Measurements from ENCODE around the gene OSTM1.
"Not testable (repeated sequence)": the region's sequence is repeated elsewhere in the genome, so short reads cannot be mapped to it uniquely, and the experiment has no call there.

Gene OSTM1

DNA sequence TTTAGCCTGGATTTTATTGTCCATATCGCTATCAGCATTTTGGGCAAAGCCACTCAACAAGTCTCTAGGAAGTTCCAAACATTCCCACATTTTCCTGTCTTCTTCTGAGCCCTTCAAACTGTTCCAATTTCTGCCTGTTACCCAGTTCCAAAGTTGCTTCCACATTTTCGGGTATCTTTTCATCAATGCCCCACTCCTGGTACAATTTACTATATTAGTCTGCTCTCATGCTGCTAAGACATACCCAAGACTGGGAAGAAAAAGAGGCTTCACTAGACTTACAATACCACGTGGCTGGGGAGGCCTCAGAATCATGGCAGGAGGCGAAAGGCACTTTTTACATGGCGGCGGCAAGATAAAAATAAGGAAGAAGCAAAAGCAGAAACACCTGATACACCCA, 58.3 kb downstream of the OSTM1 start:
- DNase-seq: not testable (repeated sequence)

DNA sequence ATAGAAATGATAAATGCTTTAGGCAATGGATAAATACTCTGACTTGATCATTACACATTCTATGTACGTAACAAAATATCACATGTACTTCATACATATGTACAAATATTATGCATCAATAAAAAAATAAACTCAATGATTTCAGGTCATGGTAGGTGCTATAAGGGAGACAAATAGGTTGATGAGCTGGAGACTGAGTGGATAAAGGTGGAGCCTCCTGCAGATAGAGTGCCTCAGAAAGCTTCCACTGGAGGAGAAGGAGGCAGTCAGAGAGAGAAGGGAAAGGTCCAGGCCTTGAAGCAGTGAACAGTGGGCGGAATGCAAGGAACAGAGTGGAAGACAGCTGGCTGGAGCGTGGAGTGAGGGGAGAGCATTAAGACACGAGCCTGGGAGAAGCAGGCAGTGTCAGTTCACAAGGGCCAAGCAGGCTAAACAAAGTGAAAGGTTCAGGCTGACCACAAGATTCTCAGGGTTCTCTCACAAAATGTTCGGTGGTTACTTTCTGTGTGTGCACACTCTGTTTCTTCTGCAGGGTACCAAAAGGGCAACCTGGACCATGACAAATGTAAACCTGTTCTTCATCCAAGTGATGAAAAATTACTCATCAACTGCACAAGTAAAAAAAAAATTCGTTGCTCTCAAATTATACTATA, 60.6 kb downstream of the OSTM1 start:
- no peak for DNase-seq

DNA sequence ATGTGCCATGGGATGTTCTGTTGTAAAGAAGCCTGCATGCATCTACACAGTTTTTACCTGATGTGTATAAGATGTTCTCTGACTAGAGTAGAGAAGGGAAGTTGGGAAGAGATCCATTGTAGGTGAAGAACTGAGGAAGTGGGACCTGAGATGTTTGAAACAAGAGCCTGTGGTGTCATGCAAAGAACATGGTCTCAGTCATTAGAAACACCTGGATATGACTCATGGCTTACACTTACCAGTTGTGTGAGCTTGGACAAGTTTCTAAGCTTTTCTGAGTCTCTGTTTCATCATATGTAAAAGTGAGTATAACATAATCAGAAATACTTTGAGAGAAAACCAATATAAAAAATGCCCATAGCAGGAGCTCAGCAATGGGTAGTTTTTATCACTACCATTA, 64.6 kb downstream of the OSTM1 start:
- no peak for DNase-seq

DNA sequence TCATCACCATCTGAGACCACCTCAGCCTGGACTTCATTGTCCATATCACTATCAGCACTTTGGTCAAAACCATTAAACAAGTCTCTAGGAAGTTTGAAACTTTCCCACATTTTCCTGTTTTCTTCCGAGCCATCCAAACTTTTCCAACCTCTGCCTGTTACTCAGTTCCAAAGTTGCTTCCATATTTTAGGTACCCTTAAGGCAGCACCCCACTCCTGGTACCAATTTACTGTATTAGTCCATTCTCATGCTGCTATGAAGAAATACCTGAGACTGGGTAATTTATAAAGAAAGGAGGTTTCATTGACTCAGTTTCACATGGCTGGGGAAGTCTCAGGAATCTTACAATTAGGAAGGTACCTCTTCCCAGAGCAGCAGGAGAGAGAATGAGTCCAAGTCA, 65.3 kb downstream of the OSTM1 start:
- DNase-seq: not testable (repeated sequence)

DNA sequence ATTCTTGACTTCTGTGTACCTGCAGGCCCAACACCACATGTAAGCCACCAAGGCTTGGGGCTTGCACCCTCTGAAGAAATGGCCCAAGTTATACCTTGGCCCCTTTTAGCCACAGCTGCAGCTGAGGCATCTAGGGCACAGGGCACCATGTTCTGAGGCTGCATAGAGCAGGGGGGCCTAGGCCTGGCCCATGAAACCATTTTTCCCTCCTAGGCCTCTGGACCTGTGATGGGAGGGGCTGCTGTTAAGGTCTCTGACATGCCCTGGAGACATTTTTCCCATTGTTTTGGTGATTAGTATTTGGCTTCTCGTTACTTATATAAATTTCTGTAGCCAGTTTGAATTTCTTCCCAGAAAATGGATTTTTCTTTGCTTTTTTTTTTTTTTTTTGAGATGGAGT, 66.2 kb downstream of the OSTM1 start:
- DNase-seq: no peak

DNA sequence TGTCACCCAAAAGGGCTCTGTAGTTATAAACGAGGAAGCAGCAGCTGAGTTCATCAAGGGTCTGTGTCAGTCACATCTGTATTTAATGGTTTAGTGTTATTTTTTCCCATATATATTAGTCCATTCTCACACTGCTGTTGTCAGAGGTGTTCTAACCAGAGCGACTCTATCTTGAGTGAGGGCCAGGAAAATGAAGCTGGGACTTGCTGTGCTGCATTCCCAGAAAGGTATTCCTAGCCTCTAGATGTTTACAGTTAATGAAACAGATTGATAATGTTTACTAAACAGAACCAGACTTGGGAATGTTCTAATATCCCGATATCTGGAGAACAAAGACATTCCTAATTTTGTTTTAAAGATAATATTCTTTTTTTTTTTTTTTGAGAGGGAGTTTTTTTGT, 68.6 kb downstream of the OSTM1 start:
- no peak for DNase-seq

DNA sequence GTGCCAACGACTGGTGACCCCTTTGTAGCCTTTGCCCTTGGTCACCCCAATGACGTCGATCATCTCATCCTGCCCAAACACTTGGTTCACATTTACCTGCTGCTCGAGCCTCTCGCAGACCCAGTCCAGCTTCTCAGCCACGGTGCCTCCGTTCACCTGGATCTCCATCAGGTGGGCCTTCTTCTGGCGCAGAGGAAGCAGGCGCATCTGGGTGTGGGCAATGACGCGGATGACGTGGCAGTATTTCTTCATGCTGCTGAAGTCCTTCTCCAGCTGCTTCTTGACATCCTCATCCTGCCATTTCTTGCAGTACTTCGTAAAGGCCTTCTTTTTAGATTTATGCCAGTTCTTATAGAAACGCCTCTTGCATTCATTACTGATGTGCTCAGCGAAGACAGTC, 69.7 kb downstream of the OSTM1 start:
- no peak for DNase-seq

DNA sequence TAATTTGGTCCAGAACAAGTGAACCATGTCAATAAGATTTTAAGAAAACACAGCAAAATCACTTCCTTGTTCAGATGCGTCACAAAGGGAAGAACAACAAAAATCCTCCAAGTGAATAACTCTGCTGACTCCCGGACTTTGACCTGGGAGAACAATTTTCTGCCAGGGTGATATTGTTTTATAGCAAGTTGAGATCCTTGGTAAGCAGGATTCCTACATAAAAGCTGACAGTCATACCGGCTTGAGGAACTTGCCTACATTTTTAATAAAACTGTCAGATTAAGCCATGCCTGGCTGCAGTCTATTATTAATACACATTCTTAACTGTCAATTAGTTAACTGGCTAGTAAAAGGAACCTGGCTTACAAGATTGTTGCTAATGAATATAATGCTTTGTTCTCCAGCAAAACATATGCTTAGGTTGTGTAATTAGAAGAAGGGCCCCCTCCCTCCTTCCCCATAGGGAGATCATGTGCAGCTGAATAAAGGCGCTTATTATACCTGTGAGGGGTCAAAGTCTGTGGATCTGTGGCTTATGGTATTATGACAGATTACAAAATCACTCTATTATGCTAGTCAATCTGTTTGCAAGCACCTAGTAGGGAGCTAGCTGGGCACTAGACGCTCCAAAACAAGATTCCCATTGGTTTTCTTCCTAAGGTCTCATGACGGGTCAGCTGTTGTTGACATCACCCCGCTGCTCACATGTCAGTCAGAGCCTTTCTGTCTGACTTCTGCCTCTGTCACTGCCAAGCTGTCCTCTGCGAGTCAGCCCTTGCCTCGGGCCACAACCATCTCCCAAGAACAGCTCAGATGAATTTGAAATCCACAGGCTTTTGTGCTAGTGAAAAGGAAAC, 71.9 kb downstream of the OSTM1 start:
- no peak for DNase-seq

DNA sequence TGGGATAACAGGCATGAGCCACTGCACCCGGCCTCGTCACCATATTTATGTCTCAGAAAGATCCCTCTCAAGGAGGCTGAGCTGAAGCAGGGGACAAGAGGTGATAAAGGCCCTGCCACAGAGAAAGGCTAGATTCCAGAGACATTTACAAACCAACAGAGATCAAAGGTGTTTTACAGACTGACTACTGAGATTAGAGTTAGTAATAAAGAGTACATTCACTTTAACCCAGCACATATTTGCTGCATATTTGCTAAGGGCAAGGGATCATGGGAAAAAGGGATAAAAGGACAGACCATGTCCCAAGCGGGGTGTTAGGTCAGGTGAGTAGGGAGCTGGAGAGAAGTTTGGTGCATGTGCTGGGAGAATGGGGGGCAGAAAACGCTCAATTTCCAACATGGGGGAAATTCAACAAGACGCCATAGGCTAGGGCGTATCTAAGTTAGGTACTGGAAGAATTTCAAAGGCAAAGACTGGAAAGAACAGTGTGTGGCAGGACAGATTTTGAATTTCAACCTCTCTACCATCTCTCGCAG, 72.8 kb downstream of the OSTM1 start:
- DNase-seq: no peak

DNA sequence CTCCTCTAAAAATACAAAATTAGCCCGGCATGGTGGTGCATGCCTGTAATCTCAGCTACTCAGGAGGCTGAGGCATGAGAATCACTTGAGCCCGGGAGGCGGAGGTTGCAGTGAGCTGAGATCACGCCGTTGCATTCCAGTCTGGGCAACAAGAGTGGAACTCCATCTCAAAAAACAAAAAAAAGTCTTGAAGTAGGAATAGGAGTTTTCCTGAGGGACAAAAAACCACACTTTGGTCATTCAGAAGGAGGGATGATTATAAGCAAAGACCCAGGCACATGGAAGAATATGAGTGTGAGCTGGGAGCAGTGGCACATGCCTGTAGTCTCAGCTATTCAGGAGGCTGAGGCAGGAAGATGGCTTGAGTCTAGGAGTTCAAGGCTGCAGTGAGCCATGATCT, 74.3 kb downstream of the OSTM1 start:
- not testable (repeated sequence) for DNase-seq

DNA sequence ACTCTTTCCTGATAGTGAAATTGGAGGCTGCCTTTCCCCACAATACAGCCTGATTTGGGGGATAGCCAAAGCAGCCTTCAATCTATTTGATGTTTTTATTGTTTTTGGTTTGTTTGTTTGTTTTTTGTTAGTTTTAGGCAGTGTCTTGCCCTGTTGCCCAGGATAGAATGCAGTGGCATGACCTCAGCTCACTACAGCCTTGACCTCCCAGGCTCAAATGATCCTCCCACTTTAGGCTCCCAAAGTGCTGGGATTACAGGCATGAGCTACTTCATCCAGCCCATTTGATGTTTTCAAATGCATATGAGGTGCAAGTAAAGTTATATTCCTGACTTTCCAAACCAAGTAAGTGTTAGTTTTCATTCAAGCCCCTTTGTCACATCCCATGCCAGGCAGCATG, 75.2 kb downstream of the OSTM1 start:
- DNase-seq: no peak

DNA sequence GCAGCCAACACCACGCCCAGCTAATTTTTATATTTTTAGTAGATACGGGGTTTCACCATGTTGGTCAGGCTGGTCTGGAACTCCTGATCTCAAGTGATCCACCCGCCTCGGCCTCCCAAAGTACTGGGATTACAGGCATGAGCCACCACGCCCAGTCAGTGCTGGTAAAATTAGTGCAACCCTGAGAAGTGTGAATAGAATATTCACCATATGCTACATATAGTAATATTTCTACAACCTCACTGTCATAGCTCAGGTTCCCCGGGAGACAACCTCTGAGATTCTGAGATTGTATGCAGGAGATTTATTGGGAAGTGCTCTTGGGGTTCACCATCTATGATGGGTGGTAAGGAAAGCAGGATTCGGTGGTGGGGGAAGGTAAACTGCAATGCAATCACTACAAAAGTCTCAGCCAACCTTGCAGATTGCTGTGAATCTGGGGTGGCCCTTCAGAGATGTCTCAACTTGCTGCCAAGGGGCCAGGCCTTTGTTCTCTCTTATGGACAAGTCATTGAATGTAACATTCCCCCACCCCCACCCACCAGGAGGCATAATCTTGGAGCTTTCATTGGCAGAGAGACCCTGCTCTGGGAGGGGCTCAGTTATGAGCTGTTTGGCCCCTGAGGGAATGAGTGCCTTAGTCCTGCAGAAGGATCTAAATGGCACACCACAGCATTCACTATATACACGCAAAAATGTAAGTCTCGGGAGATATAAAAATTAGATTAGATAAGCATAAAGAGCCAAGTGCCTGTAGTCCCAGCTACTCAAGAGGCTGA, 82.6 kb downstream of the OSTM1 start:
- no peak for DNase-seq
